ENCODE measurements around the gene RNF5.

DNA sequence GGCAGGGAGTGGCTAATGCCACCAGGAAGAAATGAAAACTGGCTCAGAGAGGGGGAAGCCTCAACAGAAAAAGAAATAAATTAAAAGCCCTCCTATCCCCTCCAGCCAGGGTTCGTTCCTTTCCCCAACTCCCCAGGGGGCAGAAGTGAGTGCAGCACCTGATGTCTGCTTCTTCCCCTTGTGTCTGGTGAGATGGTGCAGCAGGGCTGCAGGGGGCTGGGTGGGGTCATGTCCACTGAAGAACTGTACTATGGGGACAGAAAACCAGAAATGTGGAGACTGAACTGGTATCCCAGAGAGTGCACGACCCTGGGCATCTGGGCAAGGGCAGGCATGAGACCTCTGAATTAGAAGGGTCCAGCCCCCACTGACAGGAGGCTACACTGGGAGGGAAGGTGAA, 9.9 kb upstream of the RNF5 start:
- TF ChIP-seq, protein P1, sequence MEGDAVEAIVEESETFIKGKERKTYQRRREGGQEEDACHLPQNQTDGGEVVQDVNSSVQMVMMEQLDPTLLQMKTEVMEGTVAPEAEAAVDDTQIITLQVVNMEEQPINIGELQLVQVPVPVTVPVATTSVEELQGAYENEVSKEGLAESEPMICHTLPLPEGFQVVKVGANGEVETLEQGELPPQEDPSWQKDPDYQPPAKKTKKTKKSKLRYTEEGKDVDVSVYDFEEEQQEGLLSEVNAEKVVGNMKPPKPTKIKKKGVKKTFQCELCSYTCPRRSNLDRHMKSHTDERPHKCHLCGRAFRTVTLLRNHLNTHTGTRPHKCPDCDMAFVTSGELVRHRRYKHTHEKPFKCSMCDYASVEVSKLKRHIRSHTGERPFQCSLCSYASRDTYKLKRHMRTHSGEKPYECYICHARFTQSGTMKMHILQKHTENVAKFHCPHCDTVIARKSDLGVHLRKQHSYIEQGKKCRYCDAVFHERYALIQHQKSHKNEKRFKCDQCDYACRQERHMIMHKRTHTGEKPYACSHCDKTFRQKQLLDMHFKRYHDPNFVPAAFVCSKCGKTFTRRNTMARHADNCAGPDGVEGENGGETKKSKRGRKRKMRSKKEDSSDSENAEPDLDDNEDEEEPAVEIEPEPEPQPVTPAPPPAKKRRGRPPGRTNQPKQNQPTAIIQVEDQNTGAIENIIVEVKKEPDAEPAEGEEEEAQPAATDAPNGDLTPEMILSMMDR (IDR thresholded peaks at IDR 0.05) = no peak
- TF ChIP-seq TCF7L2 (IDR thresholded peaks at IDR 0.05; ENCODE audit: low read depth, low read length) = no peak

All from Panc1 (cell line).